Heart right ventricle (tissue), 16 donors: ENCODE measurements around the gene NAALADL2. TPM values are rescaled to one million over a fixed set of nuclear protein-coding genes. Genes with fewer than 3 reads are reported as not detected.

Experiments
- ATAC-seq, 8 donors: fragments of 200-7000 bp; cut with Tn5 transposase; one replicate each; pipeline ENCODE4 v1.9.1; 2020; ENCODE audit warnings: mild to moderate bottlenecking in 8 of 8, moderate library complexity in 8 of 8, moderate number of reproducible peaks in 1 of 8
- DNase-seq, 2 donors: peaks; one replicate each; pipeline ENCODE4 v3.0.0-alpha.2; 2020
- H3K27ac ChIP-seq, 10 donors: fragments of 200-600 bp; sonication (generic) in 2 of 10; one replicate each; pipeline versions ENCODE4 v1.5.0 to v1.8.0; 2020 to 2022; ENCODE audit warnings: mild to moderate bottlenecking in 3 of 10
- H3K27me3 ChIP-seq, 7 donors: fragments of 200-600 bp; one replicate each; pipeline ENCODE4 v1.8.0; 2021 to 2022; ENCODE audit warnings: mild to moderate bottlenecking in 2 of 7
- H3K36me3 ChIP-seq, 9 donors: fragments of 200-600 bp; sonication (generic) in 1 of 9; one replicate each; pipeline versions ENCODE4 v1.5.0 to v1.8.0; 2020 to 2022; ENCODE audit warnings: mild to moderate bottlenecking in 2 of 9
- H3K4me1 ChIP-seq, 9 donors: fragments of 200-600 bp; sonication (generic) in 1 of 9; one replicate each; pipeline versions ENCODE4 v1.5.0 to v1.8.0; 2020 to 2022; ENCODE audit warnings: mild to moderate bottlenecking in 4 of 9
- H3K4me3 ChIP-seq, 10 donors: fragments of 200-600 bp; sonication (generic) in 2 of 10; one replicate each; pipeline versions ENCODE4 v1.5.0 to v1.8.0; 2020 to 2022; ENCODE audit warnings: mild to moderate bottlenecking in 7 of 10, moderate library complexity in 2 of 10
- H3K9me3 ChIP-seq, 11 donors: fragments of 200-600 bp in 10 of 11; sonication (generic) in 2 of 11; one replicate each; pipeline versions ENCODE4 v1.5.0 to v1.8.0; 2013 to 2022; ENCODE audit warnings: mild to moderate bottlenecking in 2 of 11, control low read depth in 1 of 11, moderate library complexity in 1 of 11
- CTCF ChIP-seq, 9 donors: fragments of 200-600 bp; sonication (generic) in 2 of 9; IDR thresholded peaks; one replicate each; pipeline versions ENCODE4 v1.5.0 to v1.8.0; 2021 to 2022; ENCODE audit warnings: antibody characterized with exemption in 9 of 9, mild to moderate bottlenecking in 5 of 9, moderate library complexity in 1 of 9
- WGBS, 2 donors: extraction: QIAGEN DNeasy Blood & Tissue Kit; methylation state at CpG; one replicate each; pipeline ENCODE4 v1.1.7; 2013; ENCODE audit warnings: inconsistent platforms in 1 of 2; 5-methylcytosine and 5-hydroxymethylcytosine counted together
- intact Hi-C, 10 donors: fragments of 100-400 bp; cut with DNase I; formaldehyde crosslinking; loops; one replicate each; pipeline versions ENCODE4 v1.11.1 to v1.14.2; 2022
- polyA plus RNA-seq, 2 donors: library from polyadenylated mRNA; stranded (reverse); fragments of 200-250 nt; gene quantifications; one replicate each; pipeline ENCODE4 v1.2.3, GENCODE V29; 2013
- total RNA-seq, 10 donors: library from RNA; stranded (reverse); fragmentation: NEBNext Ultra II Directional in 3 of 10; extraction: Animal tissue kit (Norgen Biotek cat#: 25700) in 3 of 10; gene quantifications; one replicate each; pipeline versions ENCODE4 v1.2.1 to v1.2.4, GENCODE V29; 2021 to 2023
- donor health status: Arrhythmogenic right ventricular cardiomyopathy.
- donor health status: ischemic (EF 13 %, LVEDD 7.1; RV severe dilation, severe dysfunction).
- donor health status: healthy with polysubstance abuse.
- donor health status: DM: no; HTN: yes; CAD: no.
- donor health status: DM: no; HTN: no; CAD: no.
- donor health status: ischemic (EF 25% LVEDD 6.9; RV normal size, moderate dysfunction).
- donor health status: ischemic (EF 25% LVEDD 5.7; RV mildly dilated, moderate dysfunction).
- donor health status: healthy.
- donor health status: DM: yes; HTN: yes; CAD: no.
- donor health status: Ischemic cardiomyopathy.
- donor health status: ischemic (EF 35%, LVEDD 5.7; RV mildly dilated, moderate dysfunction).
- donor health status: nonischemic (EF 11% LVEDD 7.7; RV severe dilation, severe dysfunction).
- donor health status: DM: yes; HTN: yes; CAD: no.
- donor health status: PGD.
- donor health status: ischemic (EF 29% LVEDD 5.4; RV normal size, mild dysfunction).
- donor health status: nonischemic (EF 23%, LVEDD 6.1; RV moderate dilation, normal function).

The NAALADL2 gene
- total and polyA plus RNA-seq, 12 donors: 0.36 to 11.9 (median 5.2) TPM

GRCh38 chr3:175094344-175094743, 235.2 kb downstream of the NAALADL2 start:
- no peak overlapping the region for H3K4me3 ChIP-seq
- WGBS, 2 donors: 50 to 64% methylated on average over 2 of the region's 2 CpGs
- ATAC-seq (no peak), DNase-seq (no peak)
- no peak overlapping the region for H3K27ac ChIP-seq
- no peaks in the 10 kb centered on the region for H3K9me3 ChIP-seq
- no peaks in the 10 kb centered on the region for H3K4me1 ChIP-seq
- no peak for TF ChIP-seq CTCF (IDR thresholded peaks at IDR 0.05)
- intact Hi-C loops: loop anchor here in 1 of 10 donors (10.0 kb wide), 1 partner anchor 60 kb away; no protein-coding TSS in a partner anchor
- no peaks in the 10 kb centered on the region for H3K36me3 ChIP-seq
- H3K27me3 ChIP-seq: no peaks in the 10 kb centered on the region

GRCh38 chr3:175098644-175099043, 239.5 kb downstream of the NAALADL2 start:
- TF ChIP-seq CTCF (IDR thresholded peaks at IDR 0.05): no peak
- H3K27ac ChIP-seq: no peak overlapping the region
- H3K4me3 ChIP-seq: no peak overlapping the region
- no peaks in the 10 kb centered on the region for H3K36me3 ChIP-seq
- intact Hi-C loops: loop anchor here in 1 of 10 donors (10.0 kb wide), 1 partner anchor 56 kb away; no protein-coding TSS in a partner anchor
- H3K9me3 ChIP-seq: no peaks in the 10 kb centered on the region
- DNase-seq (no peak), ATAC-seq (no peak)
- WGBS, 2 donors: 97 to 100% methylated on average over 1 of the region's 1 CpG
- H3K4me1 ChIP-seq: no peaks in the 10 kb centered on the region
- no peaks in the 10 kb centered on the region for H3K27me3 ChIP-seq

- WGBS, 2 donors: 46 to 55% methylated on average over 1 of the region's 1 CpG
- TF ChIP-seq CTCF (IDR thresholded peaks at IDR 0.05): no peak
- H3K27me3 ChIP-seq: no peaks in the 10 kb centered on the region
- no peaks in the 10 kb centered on the region for H3K36me3 ChIP-seq
- no peaks in the 10 kb centered on the region for H3K9me3 ChIP-seq
- H3K4me3 ChIP-seq: no peak overlapping the region
- no peaks in the 10 kb centered on the region for H3K4me1 ChIP-seq
- intact Hi-C loops: no loop called here
- no peak overlapping the region for H3K27ac ChIP-seq
- DNase-seq (no peak), ATAC-seq (no peak)
Measured at GRCh38 chr3:175102161-175102560, 243.0 kb downstream of the NAALADL2 start.

- H3K27me3 ChIP-seq: no peaks in the 10 kb centered on the region
- no peak overlapping the region for H3K27ac ChIP-seq
- no peak for TF ChIP-seq CTCF (IDR thresholded peaks at IDR 0.05)
- H3K36me3 ChIP-seq: no peaks in the 10 kb centered on the region
- no peak overlapping the region for H3K4me3 ChIP-seq
- H3K4me1 ChIP-seq: no peaks in the 10 kb centered on the region
- intact Hi-C loops: no loop called here
- no peaks in the 10 kb centered on the region for H3K9me3 ChIP-seq
- ATAC-seq (no peak), DNase-seq (no peak)
Measured at GRCh38 chr3:175103298-175103697, 244.2 kb downstream of the NAALADL2 start.

GRCh38 chr3:175105066-175105465, 245.9 kb downstream of the NAALADL2 start:
- H3K36me3 ChIP-seq: no peaks in the 10 kb centered on the region
- TF ChIP-seq CTCF (IDR thresholded peaks at IDR 0.05): no peak

More at GRCh38 chr3:175105066-175105465, 245.9 kb downstream of the NAALADL2 start:
- intact Hi-C loops: no loop called here
- Histone ChIP-seq H3K4me1 (no peaks in the 10 kb centered on the region), H3K27me3 (no peaks in the 10 kb centered on the region), H3K4me3 (no peak overlapping the region), H3K9me3 (no peaks in the 10 kb centered on the region), H3K27ac (no peak overlapping the region)
- no peak for DNase-seq
- ATAC-seq: no peak
